Activated CD4-positive, alpha-beta T cell treated with anti-CD3 and anti-CD28 coated beads, Interleukin-2, Interleukin-4, amounts not matched to agents 100 ng/mL and 50 ng/mL, durations not matched to agents 16 hours and 8 hours (primary cell): Measurements from ENCODE around the gene TRIM63.

Source experiments
- DNase-seq: peaks from one replicate; pipeline ENCODE4 v3.0.0-alpha.2; 2020; ENCODE audit warnings: low spot score

TRIM63 gene

DNA sequence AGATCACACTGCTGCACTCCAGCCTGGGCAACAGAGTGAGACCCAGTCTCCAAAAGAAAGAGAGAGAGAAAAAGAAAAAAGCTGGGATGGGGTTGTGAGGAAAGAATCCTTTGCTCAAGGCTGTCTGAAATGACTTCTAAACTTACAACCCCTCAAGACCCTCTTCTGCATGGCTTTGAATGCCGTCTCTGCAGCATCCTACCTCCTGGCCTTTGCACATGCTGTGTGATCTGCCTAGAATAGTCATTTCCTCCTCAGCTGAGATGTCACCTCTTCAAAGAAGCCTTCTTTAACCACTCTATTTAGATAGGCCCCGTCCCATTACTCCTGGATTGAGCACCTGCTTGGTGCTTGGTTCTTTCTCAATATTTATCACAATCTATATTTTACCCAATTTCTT, 17.4 kb upstream of the TRIM63 start:
- no peak for DNase-seq

DNA sequence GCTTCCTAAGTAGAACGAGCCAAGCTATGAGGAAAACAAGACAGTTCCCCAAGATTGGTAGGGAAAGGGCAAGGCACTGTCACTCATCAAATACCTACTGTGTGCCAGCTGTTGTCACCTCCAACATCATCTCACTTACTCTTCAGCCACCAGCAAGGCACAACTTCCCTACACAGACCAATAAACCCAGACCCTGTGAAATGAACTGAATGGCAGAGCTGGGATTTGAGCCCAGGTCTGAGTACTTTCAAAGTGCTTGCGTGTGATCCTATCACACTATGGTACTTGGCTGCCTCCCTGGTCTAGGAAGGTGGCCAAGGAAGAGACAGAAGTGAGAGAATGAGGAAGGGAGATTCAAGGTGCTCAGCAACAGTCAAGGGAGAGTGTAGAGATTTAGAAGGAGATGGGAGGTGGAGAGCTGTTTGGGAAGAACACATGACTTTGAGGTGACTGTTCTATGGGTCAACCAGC, 16.7 kb upstream of the TRIM63 start:
- no peak for DNase-seq

DNA sequence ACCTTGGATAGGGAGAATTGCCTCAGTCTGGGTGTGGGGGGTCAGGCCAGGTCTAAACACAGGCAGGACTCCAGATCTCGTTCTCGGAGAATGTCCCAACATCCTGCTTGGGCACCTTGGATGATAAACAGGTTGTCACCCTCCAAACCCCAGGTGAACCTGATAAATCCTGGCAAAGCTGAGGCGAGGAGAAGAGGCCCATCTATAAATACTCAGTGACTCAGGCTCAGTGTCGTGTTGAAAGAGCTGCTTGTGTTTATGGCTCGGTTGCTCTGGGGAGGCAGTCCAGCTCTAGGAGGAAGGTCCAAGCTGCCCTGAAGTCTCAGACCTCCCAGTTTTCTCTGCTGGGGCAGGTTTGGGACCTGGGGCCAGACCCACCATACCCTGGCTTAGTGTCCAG, 15.8 kb upstream of the TRIM63 start:
- DNase-seq = no peak

DNA sequence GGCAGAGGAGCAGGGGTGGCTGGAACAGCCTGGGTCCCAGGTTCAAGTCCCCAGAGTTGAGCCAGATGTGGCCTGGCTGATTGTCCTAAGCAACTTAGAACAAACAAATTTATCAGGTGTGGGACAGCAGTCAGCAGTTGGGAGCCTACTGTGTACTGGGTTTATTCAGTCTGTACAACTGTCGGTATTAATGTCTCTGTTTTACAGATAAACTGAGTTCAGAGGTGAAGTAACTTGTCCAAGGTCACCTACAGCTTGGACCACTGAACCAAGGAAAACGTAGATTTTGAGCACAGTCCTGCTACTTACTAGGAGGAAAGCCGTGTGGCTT, 14.6 kb upstream of the TRIM63 start:
- no peak for DNase-seq

DNA sequence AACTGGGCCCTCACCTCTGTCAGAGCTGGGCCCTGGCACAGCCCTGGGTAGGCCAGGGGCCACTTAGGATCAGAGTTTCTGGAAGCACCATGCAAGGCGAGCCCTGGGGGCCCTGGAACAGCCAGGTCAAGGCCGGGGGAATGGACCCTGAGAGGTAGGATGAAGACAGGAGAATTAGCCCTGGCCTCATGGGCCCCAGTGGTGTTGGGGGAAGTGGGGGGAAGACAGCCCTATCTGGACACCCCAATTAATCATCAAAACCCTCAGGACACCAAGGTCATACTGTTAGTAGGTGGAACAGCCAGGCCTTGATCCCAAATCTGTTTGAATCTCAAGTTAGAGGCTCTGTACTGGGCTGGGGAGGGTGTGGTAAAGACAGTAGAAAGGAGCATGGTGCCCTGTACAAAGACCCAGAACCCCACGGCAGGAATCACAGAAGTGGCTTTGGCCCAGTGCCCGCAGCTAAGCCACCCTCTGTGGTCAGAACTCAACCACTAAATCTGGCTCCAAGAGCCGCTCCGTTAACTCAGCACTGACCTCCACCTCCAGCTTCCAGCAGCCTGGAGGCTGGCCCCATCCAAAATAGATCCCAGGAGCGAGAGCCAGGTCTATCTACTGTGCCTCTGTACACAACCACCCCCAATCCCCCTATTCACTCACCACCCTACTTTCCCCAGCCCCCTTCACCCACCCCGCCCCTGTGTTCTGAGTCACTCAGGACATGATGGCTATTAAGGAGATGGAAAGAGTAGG, 14.0 kb upstream of the TRIM63 start:
- DNase-seq = no peak

DNA sequence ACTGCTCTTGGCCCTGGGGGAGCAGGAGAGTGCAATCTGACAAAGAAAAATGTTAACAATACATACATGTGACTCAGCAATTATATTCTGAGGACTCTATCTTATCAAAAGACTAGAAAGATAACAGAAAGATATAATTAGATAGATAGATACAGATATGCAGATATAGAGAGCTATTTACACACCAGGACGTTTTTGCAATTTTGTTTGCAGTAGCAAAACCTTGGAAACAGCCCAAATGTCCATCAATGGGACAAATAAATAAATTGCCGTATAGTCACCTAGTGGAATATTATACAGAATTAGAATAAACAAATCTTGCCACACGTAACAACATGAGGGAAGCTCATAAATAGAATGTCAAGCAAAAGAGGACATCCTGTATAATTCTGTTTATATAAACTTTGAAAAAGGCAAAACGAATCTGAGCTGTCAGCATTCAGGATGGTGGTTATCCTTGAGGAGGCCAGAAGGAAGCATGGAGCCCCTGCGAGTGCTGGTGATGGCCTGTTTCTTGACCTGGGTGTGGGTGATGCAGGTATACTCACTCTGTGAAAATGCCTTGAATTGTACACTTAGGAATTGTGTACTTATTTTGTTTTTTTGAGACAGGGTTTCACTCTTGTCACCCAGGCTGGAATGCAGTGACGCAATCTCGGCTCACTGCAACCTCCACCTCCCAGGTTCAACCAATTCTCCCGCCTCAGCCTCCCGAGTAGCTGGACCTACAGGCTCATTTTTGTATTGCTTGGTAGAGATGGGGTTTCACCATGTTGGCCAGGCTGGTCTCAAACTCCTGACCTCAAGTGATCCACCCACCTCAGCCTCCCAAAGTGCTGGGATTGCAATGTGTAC, 12.8 kb upstream of the TRIM63 start:
- DNase-seq = no peak

DNA sequence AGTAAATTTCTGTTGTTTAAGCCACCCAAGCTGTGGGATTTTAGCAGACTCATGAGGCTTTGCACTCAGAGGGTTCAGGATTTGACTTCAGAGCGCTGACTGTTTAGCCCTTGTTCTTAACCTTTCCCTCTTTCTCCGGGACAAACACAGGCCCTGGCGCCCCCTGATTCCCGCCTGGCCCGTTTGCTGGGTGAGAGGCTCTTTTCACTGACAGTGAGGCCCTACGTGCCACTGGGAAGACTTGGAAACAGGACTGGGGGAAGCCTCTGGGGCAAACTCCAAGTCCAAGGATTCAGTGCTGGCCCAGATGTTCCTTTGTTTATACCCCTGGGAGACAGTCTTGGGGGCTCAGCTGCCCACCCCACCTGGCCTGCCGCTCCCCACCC, 11.7 kb upstream of the TRIM63 start:
- DNase-seq = no peak

DNA sequence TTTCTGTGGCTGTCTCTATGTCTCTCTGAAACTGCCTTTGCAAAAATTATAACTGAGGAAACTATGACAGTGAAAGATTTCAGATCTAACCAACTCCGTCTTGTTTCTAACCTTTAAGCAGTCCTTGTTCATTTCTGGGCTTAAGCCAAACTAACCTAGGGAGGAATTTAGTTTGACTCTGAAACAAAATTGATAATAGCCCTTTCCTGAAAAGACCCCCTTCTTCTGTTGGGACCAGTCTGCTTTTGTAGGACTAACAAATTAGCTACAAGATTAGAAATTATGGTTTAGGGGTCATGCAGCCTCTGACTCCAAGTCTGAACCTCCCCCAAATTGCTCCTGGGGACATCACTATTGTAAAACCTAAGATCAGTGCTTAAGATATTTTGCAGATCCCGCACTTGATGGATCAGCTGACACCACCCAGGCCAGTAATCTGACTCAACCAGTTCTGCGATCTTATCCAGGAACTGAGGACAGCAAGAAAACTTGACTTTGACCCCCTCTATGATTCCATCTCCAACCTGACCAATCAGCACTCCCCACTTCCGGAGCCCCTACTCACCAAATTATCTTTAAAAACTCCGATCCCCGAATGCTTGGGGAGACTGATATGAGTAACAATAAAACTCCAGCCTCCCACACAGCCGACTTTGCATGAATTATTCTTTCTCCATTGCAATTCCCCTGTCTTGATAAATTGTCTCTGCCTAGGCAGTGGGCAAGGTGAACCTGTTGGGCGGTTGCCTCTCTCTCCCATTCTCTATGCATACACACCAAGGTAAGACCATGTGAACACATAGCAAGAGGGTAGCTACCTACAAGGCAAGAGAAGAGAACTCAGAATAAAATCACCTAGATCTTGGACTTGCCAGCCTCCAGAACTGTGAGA, 11.1 kb upstream of the TRIM63 start:
- DNase-seq = no peak

DNA sequence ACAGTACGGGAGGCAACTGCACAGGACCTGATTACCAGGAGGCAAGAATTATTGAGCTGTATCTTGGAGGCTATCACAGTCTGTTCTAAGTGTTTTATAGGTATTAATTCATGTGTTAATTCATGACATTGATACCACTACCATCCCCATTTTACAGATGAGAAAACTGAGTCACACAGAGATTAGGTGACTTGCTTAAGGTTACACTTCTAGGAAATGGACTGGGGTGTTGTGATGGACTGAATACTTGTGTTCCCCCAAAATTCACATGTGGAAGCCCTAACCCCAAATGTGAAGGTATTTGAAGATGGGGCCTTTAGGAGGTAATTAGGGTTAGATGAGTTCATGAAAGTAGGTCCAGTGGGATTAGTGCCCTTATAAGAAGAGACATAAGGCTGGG, 10.1 kb upstream of the TRIM63 start:
- DNase-seq = no peak

DNA sequence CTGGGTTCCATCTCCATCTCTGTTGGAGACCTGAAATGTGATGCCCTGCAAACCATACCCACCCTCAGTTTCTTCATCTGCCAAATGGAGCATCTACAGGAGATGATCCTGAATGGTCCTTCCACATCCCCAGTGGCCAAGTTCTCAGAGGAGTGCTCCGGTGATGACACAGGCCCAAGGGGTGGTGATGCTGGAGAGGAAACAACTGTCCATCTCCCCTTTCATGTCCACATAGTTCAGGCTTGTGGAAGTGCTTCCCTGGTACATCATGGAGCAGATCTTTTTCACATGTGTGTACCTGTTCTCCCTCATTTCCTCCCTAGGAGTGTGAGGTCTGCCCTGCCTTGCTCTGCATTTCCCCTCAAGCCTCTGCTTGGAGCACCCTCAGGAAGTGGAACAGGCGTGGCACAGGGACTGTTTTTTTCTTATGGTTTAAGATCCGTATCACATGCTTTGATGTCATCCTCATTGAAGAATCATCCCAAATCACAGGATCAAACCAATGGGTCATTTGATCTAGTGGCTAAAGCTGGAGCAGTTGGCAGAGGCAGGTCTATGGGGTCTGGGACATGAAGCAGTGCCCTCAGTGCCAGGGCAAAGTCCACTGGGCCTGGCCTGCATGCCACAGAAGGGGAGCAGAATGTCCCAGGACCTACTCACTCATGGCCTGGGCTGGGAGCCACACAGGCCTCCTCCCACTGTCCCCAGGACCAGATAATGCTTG, 8.2 kb upstream of the TRIM63 start:
- DNase-seq = no peak

DNA sequence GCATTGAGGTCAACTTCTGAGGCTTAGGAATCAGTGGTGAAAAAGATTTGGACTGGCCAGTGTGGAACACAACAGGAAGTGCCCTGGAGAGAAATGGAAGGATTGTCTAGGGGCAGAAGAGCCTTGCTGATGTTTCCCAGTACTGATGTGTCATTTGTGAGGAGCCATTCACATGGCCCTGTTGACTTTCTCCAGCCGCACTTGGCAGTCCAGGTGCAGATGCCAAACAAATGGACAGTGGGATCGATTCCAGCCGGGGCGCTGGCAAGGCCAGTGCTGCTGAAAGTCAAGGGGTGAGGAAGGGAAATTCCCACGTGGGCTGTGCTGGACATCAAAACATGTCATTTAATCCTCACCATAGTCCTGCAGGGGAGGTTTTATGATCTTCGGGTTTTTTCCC, 4.9 kb upstream of the TRIM63 start:
- no peak for DNase-seq

DNA sequence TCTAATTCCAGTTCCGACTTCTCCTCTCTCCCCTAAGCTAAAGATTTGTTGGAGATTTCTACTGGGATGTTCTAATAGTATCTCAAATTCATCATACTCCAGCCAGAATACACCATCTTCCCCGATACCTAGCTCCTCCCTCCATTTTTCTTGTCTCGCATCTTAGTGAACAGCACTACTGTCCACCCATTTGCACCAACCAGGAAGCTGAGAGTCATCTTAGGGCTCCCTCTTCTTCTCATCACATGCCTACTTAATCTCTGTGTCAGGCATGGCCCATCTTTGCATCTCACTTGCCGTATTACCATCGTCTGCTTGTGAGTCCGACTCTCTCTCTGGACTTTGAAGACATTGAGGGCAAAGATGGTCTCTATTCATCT, 3.5 kb upstream of the TRIM63 start:
- DNase-seq = no peak

DNA sequence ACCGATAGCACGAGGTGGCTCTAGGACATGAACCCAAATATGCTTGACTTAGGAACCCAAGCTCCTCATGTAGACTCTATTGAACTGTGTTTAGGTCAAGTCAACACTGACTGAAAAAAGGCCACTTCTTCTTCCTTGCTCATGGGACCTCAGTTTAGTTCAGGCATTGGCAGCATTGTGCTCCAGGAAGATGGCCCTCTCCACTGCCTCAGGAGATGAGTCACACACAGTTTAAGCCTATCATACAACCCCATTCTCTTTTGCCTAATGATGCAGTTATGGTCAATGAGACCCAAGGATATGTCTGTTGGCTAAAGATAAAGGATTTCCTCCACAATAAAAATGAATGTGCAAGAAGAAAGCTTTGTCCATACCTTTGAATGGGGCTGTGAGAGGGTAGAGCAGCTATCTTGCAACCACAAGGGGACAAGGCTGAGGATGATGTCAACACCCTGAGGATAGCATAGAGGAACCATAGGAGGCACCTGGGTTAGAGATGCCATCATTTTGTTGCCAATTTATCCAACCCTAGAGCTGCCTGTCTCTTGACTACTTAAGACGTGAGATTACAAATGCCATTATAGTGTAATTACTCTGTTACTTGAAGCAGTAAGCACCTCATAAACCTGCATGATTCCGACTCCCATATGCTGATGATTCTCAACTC, 3.0 kb upstream of the TRIM63 start:
- no peak for DNase-seq

DNA sequence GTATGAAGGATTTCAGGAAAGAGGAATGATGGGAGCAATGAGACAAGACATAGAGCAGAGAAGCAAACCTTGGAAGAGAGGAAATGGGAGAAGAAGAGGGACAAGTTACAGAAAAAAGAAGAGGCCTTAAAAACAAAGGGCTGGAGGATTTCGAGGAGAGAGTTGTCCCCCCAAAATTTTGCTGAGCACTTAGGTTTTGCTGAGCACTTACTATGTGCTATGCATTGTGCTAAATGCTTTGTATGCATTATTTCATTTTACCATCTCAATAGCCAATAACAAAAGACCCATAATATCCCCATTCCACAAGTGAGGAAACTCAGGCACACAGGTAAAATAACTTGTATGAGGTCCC, 2.5 kb upstream of the TRIM63 start:
- DNase-seq = no peak

DNA sequence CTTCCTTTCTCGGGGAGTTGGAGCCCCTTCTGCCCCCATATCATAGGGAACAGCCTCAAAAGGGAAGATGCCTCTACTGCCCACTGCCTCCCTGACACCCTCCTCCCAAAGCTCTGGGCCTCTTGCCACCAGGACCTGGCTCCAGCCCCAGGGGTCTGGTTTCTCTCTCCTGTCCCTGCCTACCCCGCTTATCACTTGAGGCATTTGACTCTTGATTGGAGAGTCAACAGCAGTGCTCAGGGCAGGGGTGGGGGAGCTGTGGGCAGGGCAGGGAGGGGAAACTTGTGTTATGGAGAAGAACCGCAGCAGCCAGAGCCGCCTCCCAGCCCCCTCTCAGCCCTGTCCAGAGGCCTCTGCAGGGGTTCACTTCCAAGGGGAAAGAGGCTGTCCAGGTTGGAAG, 573 bp downstream of the TRIM63 start:
- no peak for DNase-seq

DNA sequence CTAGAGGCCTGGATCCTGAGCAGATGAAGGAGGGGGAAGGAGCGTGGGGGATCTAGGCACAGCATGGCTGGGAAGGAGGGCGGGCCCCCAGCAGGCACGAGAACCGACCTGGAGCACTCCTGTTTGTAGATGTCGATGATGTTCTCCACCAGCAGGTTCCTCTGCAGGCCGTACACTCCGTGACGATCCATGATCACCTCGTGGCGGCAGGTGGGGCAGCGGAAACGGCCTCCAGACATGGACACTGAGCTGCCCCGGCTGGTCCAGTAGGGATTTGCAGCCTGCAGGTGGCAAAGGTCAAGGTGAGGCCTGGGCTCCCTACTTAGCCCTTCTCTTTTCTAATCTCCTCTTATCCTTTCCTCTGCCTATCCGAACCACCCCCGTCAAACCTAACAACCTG, 1.3 kb downstream of the TRIM63 start:
- no peak for DNase-seq

DNA sequence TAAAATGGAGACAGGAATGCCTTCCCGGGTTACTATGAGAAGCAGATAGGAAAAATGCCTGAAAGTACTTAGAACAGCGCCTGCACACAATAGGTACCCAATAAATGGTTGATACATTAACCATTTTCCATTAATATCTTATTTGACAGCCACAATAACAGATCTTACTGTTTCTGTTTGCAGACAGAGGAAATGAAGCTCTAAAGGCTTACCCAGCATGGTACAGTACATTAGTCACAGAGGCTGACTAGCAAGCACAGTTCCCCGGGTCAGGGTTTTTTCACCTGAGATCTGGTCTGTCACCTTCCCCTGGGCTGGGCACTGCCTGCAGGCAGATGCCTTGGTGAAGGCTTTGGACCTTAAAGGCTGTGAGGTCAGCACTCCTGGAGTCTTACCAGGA, 2.9 kb downstream of the TRIM63 start:
- no peak for DNase-seq

DNA sequence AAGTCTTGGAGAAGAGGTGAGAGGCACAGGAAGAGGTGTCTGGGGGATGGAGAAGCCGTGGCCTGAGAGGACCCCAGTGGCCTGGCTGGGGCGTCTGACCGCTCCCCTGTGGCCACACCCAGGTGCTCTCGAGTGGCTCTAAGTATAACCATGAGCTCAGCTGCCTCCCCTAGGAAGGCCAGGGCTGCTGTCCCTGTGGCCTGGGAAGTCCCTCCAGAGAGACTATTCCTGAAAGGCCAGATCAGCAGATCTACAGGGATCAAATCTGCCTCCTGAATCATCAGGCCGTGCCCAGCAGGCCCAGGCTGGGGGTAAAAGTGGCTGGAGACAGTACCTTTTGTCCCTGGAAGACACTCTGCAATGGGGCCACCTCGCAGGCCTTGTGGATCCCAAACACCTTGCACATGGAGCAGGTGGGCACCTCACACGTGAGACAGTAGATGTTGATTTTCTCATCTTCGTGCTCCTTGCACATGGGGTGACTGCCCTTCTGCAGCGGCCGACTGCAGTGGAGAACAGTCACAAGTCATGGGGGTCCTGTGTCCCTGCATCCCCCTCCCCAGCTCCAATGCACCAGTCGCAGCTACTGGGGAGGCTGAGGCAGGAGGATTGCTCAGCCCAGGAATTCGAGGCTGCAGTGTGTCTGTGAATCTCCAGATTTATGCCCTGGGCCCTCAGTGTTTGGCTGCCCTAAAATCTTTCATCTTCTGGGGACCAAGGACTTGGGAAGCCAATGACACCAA, 6.4 kb downstream of the TRIM63 start:
- DNase-seq = no peak

DNA sequence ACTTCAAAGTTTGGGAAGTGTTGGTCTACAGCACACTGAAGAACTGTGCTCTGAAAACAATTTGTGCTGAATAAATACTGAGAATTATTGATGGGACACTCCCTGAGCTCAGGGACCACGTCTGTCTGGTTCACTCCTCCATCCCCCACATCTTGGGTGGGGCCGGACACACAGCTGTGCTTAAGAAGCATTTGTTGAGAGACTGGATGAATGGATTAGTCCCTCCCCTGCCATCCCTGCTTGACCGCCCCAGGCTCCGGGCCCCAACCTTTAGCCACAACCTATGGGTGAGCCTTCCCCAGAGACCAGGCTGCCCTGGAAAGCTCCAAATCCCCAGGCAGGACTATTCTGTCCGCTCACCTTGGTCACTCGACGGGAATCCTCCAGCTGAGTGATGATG, 7.5 kb downstream of the TRIM63 start:
- DNase-seq = no peak

DNA sequence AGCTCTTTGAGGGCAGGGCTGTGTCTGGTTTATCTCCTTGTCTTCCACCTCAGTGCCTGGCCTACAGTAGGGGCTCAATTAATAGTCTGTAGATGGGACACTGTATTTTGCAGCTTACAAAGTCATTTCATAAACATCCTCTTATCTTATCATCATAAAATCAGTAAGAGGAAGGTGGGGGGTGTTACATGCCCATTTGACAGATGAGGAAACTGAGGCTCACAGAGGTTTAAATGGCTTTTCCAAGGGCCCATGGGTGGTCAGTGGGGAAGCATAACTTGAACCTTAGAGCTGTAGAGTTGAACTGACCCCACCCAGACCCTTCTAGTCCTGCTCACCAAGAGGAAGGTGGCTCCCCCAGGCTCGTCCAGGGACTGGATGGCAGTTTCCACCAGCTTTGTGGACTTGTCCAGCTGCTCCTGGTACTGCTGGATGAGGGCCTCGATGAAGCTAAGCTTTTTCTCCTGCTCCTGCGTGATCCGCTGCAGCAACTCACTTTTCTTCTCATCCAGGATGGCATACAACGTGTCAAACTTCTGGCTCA, 9.3 kb downstream of the TRIM63 start:
- no peak for DNase-seq

DNA sequence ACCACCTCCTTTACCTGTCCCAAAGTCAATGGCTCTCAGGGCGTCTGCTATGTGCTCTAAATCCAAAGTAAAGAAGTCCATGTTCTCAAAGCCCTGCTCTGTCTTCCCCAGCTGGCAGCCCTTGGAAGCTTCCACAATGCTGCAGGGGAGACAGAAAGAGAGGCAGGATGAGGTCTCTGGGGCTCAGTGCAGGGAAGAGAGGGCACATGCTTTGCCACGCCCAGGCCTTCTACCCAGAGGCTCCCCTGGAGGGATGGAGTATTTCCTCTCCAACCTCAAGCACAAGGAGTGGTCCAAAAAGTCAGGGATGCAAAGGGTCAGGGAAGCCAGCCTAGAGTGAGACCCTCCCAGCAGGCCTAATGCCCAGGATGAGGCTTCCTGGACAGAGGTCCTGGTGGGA, 10.2 kb downstream of the TRIM63 start:
- no peak for DNase-seq
